SK-N-SH (cell line): ENCODE measurements around the gene DIPK1C. TPM values are rescaled to one million over a fixed set of nuclear protein-coding genes. Genes with fewer than 3 reads are reported as not detected.

ENCODE experiments used
- CTCF ChIA-PET: fragments of 300-600, 350-600 bp; formaldehyde crosslinking; extraction: SDS; loops from one replicate; lab custom pipeline; 2021; lab: Yijun Ruan, JAX
- POLR2A ChIA-PET: fragments of 350-600 bp; sonication (Branson Sonifier 250); formaldehyde crosslinking; extraction: SDS; loops from one replicate; lab custom pipeline; 2020; ENCODE audit warnings: antibody characterized with exemption, inconsistent platforms; lab: Yijun Ruan, JAX
- DNase-seq: peaks from one replicate; pipeline ENCODE4 v3.0.0; 2012
- H2AFZ ChIP-seq: fragments of 200-600 bp; sonication (generic); 2 replicates; pipeline ENCODE4 v1.8.1; 2016; ENCODE audit warnings: antibody characterized with exemption, mild to moderate bottlenecking, low read depth
- H3F3A ChIP-seq: fragments of 200-600 bp; sonication (generic); replicated peaks from 2 replicates; pipeline ENCODE3; 2016; ENCODE audit warnings: antibody characterized with exemption, mild to moderate bottlenecking; ENCODE audit not compliant: insufficient read depth
- H3K27ac ChIP-seq, 2 experiments: fragments of 200-500 bp in 1 of 2; fragments of 200-600 bp in 1 of 2; sonication (Bioruptor generic) in 1 of 2; sonication (generic), shearing (Covaris generic) in 1 of 2; 2 replicates each; pipeline versions ENCODE4 v1.5.1 to v1.6.1; 2014 to 2016; ENCODE audit warnings: low read depth in 2 of 2, inconsistent platforms in 1 of 2, low read length in 1 of 2, mild to moderate bottlenecking in 1 of 2, mixed read lengths in 1 of 2
- H3K27me3 ChIP-seq: fragments of 200-600 bp; sonication (generic), shearing (Covaris generic); 2 replicates; pipeline ENCODE4 v1.6.1; 2016; ENCODE audit warnings: mixed run types; ENCODE audit not compliant: insufficient read depth
- H3K36me3 ChIP-seq, 2 experiments: fragments of 200-500 bp in 1 of 2; fragments of 200-600 bp in 1 of 2; sonication (Bioruptor generic) in 1 of 2; sonication (generic) in 1 of 2; replicated peaks in 1 of 2; 2 replicates each; pipeline versions ENCODE3 to v1.5.1; 2014 to 2016; ENCODE audit warnings: low read length in 1 of 2, mild to moderate bottlenecking in 1 of 2; ENCODE audit not compliant: insufficient read depth in 2 of 2, control insufficient read depth in 1 of 2
- H3K4me1 ChIP-seq, 2 experiments: fragments of 200-500 bp in 1 of 2; fragments of 200-600 bp in 1 of 2; sonication (Bioruptor generic) in 1 of 2; sonication (generic), shearing (Covaris generic) in 1 of 2; 2 replicates each; pipeline versions ENCODE4 v1.5.1 to v1.6.1; 2014 to 2016; ENCODE audit warnings: low read depth in 1 of 2, low read length in 1 of 2, mixed run types in 1 of 2; ENCODE audit not compliant: insufficient read depth in 2 of 2, control insufficient read depth in 1 of 2
- H3K4me2 ChIP-seq: fragments of 200-600 bp; sonication (generic), shearing (Covaris generic); 2 replicates; pipeline ENCODE4 v1.6.1; 2017; ENCODE audit warnings: mixed run types
- H3K4me3 ChIP-seq, 2 experiments: fragments of 200-500 bp in 1 of 2; fragments of 200-600 bp in 1 of 2; sonication (Bioruptor generic) in 1 of 2; sonication (generic), shearing (Covaris generic) in 1 of 2; 2 replicates each; pipeline versions ENCODE4 v1.5.1 to v1.8.1; 2014 to 2016; ENCODE audit warnings: low read depth in 2 of 2, inconsistent platforms in 1 of 2, low read length in 1 of 2, mild to moderate bottlenecking in 1 of 2, mixed read lengths in 1 of 2, moderate library complexity in 1 of 2
- H3K79me2 ChIP-seq: fragments of 200-600 bp; sonication (generic); 2 replicates; pipeline ENCODE4 v1.8.1; 2017; ENCODE audit warnings: mild to moderate bottlenecking; ENCODE audit not compliant: insufficient read depth
- H3K9ac ChIP-seq: fragments of 200-600 bp; sonication (generic); 2 replicates; pipeline ENCODE4 v1.6.1; 2017; ENCODE audit warnings: mixed run types
- H3K9me2 ChIP-seq: fragments of 200-600 bp; sonication (generic); 2 replicates; pipeline ENCODE4 v1.6.1; 2017; ENCODE audit warnings: mixed run types
- H3K9me3 ChIP-seq: fragments of 200-600 bp; sonication (generic); 2 replicates; pipeline ENCODE4 v1.6.1; 2017; ENCODE audit warnings: mixed run types, mild to moderate bottlenecking, moderate library complexity
- H4K20me1 ChIP-seq: fragments of 200-600 bp; sonication (generic); 2 replicates; pipeline ENCODE4 v1.6.1; 2017; ENCODE audit warnings: mild to moderate bottlenecking, mixed run types; ENCODE audit not compliant: insufficient read depth
- CHD2 ChIP-seq: fragments of 150-350 bp; IDR thresholded peaks from 2 replicates; pipeline ENCODE4 v1.6.1; 2018; ENCODE audit warnings: low read length; ENCODE audit not compliant: partially characterized antibody
- CTCF ChIP-seq: fragments of 200-600 bp; sonication (generic); IDR thresholded peaks from 2 replicates; pipeline ENCODE4 v1.6.1; 2017; ENCODE audit warnings: antibody characterized with exemption, mild to moderate bottlenecking, moderate library complexity
- EP300 ChIP-seq, 2 experiments: IDR thresholded peaks; 2 replicates each; pipeline versions ENCODE4 v1.4.0 to v1.6.1; 2012; ENCODE audit warnings: borderline replicate concordance in 1 of 2, low read depth in 1 of 2, low read length in 1 of 2
- EZH2phosphoT487 ChIP-seq: fragments of 200-600 bp; sonication (generic); IDR thresholded peaks from 2 replicates; pipeline ENCODE4 v1.6.1; 2017; ENCODE audit warnings: low read depth, mixed run types, mild to moderate bottlenecking, antibody characterized with exemption, moderate library complexity, borderline replicate concordance
- FOSL2 ChIP-seq: IDR thresholded peaks from 2 replicates; pipeline ENCODE4 v1.4.0; 2012; ENCODE audit warnings: low read depth, mild to moderate bottlenecking, moderate library complexity, borderline replicate concordance
- FOXJ3 ChIP-seq: sonication (generic); formaldehyde crosslinking; IDR thresholded peaks from 2 replicates; pipeline ENCODE4 v1.5.1; 2020; ENCODE audit warnings: mild to moderate bottlenecking, missing genetic modification reagents
- FOXM1 ChIP-seq: IDR thresholded peaks from 2 replicates; pipeline ENCODE4 v1.4.0; 2012; ENCODE audit warnings: low read depth, mild to moderate bottlenecking
- GABPA ChIP-seq: IDR thresholded peaks from 2 replicates; pipeline ENCODE4 v1.4.0; 2012; ENCODE audit warnings: low read depth, mild to moderate bottlenecking
- GATA2 ChIP-seq: sonication (generic); formaldehyde crosslinking; IDR thresholded peaks from 2 replicates; pipeline ENCODE4 v1.5.0; 2020; ENCODE audit warnings: mild to moderate bottlenecking, missing genetic modification reagents
- JUND ChIP-seq: IDR thresholded peaks from 2 replicates; pipeline ENCODE4 v1.4.0; 2012
- MEF2A ChIP-seq: IDR thresholded peaks from 2 replicates; pipeline ENCODE4 v1.4.0; 2012; ENCODE audit warnings: low read depth, borderline replicate concordance
- MXI1 ChIP-seq: IDR thresholded peaks from 2 replicates; pipeline ENCODE4 v1.6.1; 2012; ENCODE audit warnings: mild to moderate bottlenecking, low read depth, low read length, improper control_type of control experiment
- NRF1 ChIP-seq: IDR thresholded peaks from 2 replicates; pipeline ENCODE4 v1.6.1; 2012; ENCODE audit warnings: low read depth, mild to moderate bottlenecking, low read length
- POLR2AphosphoS5 ChIP-seq: IDR thresholded peaks from 2 replicates; pipeline ENCODE4 v1.6.1; 2012; ENCODE audit warnings: low read depth, low read length
- RCOR1 ChIP-seq: fragments of 150-350 bp; IDR thresholded peaks from 2 replicates; pipeline ENCODE4 v1.6.1; 2017; ENCODE audit warnings: antibody characterized with exemption, low read length
- REST ChIP-seq: IDR thresholded peaks from 2 replicates; pipeline ENCODE4 v1.6.1; 2012; ENCODE audit warnings: mild to moderate bottlenecking, low read depth, low read length, moderate library complexity
- RFX5 ChIP-seq: IDR thresholded peaks from 2 replicates; pipeline ENCODE4 v1.6.1; 2012; ENCODE audit warnings: mild to moderate bottlenecking, improper control_type of control experiment, low read length
- TAF1 ChIP-seq: IDR thresholded peaks from 2 replicates; pipeline ENCODE4 v1.6.1; 2012; ENCODE audit warnings: low read depth, mild to moderate bottlenecking, low read length, moderate library complexity, borderline replicate concordance
- TEAD4 ChIP-seq: IDR thresholded peaks from 2 replicates; pipeline ENCODE4 v1.4.0; 2012; ENCODE audit warnings: mild to moderate bottlenecking, borderline replicate concordance; ENCODE audit not compliant: insufficient read depth
- USF2 ChIP-seq: fragments of 150-350 bp; IDR thresholded peaks from 2 replicates; pipeline ENCODE4 v1.6.1; 2017; ENCODE audit warnings: antibody characterized with exemption, low read length, low read depth, borderline replicate concordance
- WGBS: methylation state at CpG from one replicate; pipeline ENCODE4 v1.1.6; 2017; ENCODE audit warnings: low lambda C conversion rate; 5-methylcytosine and 5-hydroxymethylcytosine counted together
- polyA plus RNA-seq, 3 experiments: library from polyadenylated mRNA; depleted of rRNA; stranded (reverse); fragments of >200 nt; gene quantifications; 2 replicates each; pipeline ENCODE4 v1.2.3, GENCODE V29; 2012
- TF ChIP-seq, protein P1 (sequence below): IDR thresholded peaks from 2 replicates; pipeline ENCODE4; 2012

Gene DIPK1C
- polyA plus RNA-seq, 1 of the 3 experiments (the other 2 are of a cell fraction), result not detected

DNA sequence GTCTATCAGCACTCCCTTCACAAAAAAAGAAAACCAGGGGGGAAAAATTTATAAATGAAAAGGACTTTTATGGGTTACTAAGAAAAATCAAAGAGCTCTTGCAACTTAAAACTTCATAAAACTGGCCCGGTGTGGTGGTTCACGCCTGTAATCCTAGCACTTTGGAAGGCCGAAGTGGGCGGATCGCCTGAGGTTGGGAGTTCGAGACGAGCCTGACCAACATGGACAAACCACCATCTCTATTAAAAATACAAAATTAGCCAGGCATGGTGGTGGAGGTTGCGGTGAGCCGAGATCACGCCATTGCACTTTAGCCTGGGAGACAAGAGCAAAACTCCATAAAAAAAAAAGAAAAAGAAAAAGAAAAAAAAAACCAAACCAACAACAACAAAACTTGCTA lies 1.7 kb downstream of the DIPK1C start (continued):
- TF ChIP-seq CTCF (no peak), MEF2A (no peak), EZH2phosphoT487 (no peak), USF2 (no peak)
- TF ChIP-seq, protein P1, sequence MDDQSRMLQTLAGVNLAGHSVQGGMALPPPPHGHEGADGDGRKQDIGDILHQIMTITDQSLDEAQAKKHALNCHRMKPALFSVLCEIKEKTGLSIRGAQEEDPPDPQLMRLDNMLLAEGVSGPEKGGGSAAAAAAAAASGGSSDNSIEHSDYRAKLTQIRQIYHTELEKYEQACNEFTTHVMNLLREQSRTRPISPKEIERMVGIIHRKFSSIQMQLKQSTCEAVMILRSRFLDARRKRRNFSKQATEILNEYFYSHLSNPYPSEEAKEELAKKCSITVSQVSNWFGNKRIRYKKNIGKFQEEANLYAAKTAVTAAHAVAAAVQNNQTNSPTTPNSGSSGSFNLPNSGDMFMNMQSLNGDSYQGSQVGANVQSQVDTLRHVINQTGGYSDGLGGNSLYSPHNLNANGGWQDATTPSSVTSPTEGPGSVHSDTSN, result no peak

DNA sequence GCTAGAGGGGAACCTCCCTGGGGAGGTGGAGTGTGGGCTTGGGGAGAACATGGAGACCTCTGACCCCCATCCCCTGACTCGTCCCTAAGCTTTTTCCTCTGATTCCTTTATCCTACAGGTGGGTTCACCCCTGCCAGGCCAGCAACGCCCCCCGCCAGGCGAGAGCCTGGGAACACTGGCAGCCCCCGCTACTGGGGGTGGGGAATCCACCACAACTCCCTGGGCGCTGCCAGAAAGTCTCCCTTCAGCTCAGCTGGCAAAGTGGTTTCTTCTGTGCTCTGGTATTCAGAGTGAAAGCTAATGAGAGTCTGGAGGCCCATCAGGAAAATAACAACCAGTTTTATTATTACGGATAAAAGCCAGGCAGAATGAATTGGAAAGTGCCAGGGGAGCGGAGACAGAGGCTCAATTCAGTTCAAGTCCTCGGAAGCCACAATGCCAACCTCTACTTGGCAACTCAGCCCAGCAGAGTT lies 2.8 kb downstream of the DIPK1C start:
- Histone ChIP-seq H3K9me2 (no peaks in the 10 kb centered on the region), H3K4me3 (no peak overlapping the region), H3K4me2 (no peak overlapping the region), H3K36me3 (no peaks in the 10 kb centered on the region), H3K79me2 (no peaks in the 10 kb centered on the region), H3K9ac (no peak overlapping the region), H3K27me3 (peaks cover 93% of the 10 kb centered on the region), H3K27ac (no peak overlapping the region), H3K9me3 (no peaks in the 10 kb centered on the region), H3F3A (no peaks in the 10 kb centered on the region), H3K4me1 (no peaks in the 10 kb centered on the region), H2AFZ (no peak overlapping the region), H4K20me1 (no peaks in the 10 kb centered on the region)
- DNase-seq, result no peak
- POLR2A ChIA-PET, result no interaction called here
- CTCF ChIA-PET, result interaction anchor here (1.6 kb wide), 1 partner anchor 9 kb away, joined by 3 read pairs; no protein-coding TSS in a partner anchor
- TF ChIP-seq USF2 (no peak), GATA2 (CRISPR knock-in tag) (no peak), RCOR1 (no peak), GABPA (no peak), JUND (no peak), TEAD4 (no peak), TAF1 (no peak), FOSL2 (no peak), POLR2AphosphoS5 (no peak), NRF1 (no peak), REST (no peak), MXI1 (no peak), RFX5 (no peak), CHD2 (no peak), FOXJ3 (CRISPR knock-in tag) (no peak), EP300 (IDR thresholded peaks at IDR 0.05; ENCODE audit: borderline replicate concordance in 1 of 2, low read depth in 1 of 2, low read length in 1 of 2) (no peak), FOXM1 (no peak)
- TF ChIP-seq, protein P1, result no peak
- 29% methylated on average over 3 of the region's 9 CpGs for WGBS
